HG03460 (cell line): Measurements from ENCODE around the gene SLC49A3.
"Not testable (repeated sequence)": the region's sequence is repeated elsewhere in the genome, so short reads cannot be mapped to it uniquely, and the experiment has no call there.

ENCODE experiments used
- ATAC-seq: cut with Tn5 transposase; IDR thresholded peaks from one replicate; pipeline ENCODE4 v1.9.1; 2021; ENCODE audit not compliant: unreplicated experiment

Gene SLC49A3

GRCh38 chr4:703336-704197 lies 14.6 kb upstream of the SLC49A3 start:
- ATAC-seq = no peak

- no peak for ATAC-seq
Observed at GRCh38 chr4:702618-703048, 13.7 kb upstream of the SLC49A3 start.

GRCh38 chr4:700587-701264 lies 11.8 kb upstream of the SLC49A3 start:
- no peak for ATAC-seq

- no peak for ATAC-seq
Observed at GRCh38 chr4:699816-700580, 11.0 kb upstream of the SLC49A3 start.

- ATAC-seq = not testable (repeated sequence)
Observed at GRCh38 chr4:694341-694940, 5.5 kb upstream of the SLC49A3 start.

GRCh38 chr4:692771-693554 lies 4.0 kb upstream of the SLC49A3 start:
- no peak for ATAC-seq

- no peak for ATAC-seq
Observed at GRCh38 chr4:689723-690122, 772 bp upstream of the SLC49A3 start.

- ATAC-seq = no peak
Observed at GRCh38 chr4:687971-688853, 739 bp downstream of the SLC49A3 start.

- no peak for ATAC-seq
Observed at GRCh38 chr4:687048-687970, 1.6 kb downstream of the SLC49A3 start.

- no peak for ATAC-seq
Observed at GRCh38 chr4:686413-687040, 2.4 kb downstream of the SLC49A3 start.

GRCh38 chr4:685679-686412 lies 3.1 kb downstream of the SLC49A3 start:
- ATAC-seq = no peak

GRCh38 chr4:684623-685327 lies 4.2 kb downstream of the SLC49A3 start:
- no peak for ATAC-seq

- ATAC-seq = no peak
Observed at GRCh38 chr4:683982-684622, 4.8 kb downstream of the SLC49A3 start.

GRCh38 chr4:683247-683897 lies 5.6 kb downstream of the SLC49A3 start:
- no peak for ATAC-seq

- ATAC-seq = no peak
Observed at GRCh38 chr4:682490-683172, 6.3 kb downstream of the SLC49A3 start.
